Epithelial cell of proximal tubule (primary cell): ENCODE data around the gene ZNF331. TPM values are rescaled to one million over a fixed set of nuclear protein-coding genes. Genes with fewer than 3 reads are reported as not detected.

Experiments
- DNase-seq: peaks from one replicate; pipeline ENCODE4 v3.0.0-alpha.2; 2011; ENCODE audit warnings: low read depth
- H3K4me3 ChIP-seq: 2 replicates; pipeline ENCODE4 v1.5.1; 2011; ENCODE audit warnings: low read depth, mild to moderate bottlenecking, low read length
- total RNA-seq: library from RNA; depleted of rRNA; stranded (reverse); fragments of >200 nt; gene quantifications from 2 replicates; pipeline ENCODE4 v1.2.3, GENCODE V29; 2015
- TF ChIP-seq, protein P1 (sequence below): conservative IDR thresholded peaks from 2 replicates; pipeline ENCODE4 v1.5.1; 2012; ENCODE audit warnings: low read depth, mild to moderate bottlenecking, low read length

The ZNF331 gene
- total RNA-seq, 1 donor from 2014 or later: 6.1 TPM

- TF ChIP-seq, protein P1, sequence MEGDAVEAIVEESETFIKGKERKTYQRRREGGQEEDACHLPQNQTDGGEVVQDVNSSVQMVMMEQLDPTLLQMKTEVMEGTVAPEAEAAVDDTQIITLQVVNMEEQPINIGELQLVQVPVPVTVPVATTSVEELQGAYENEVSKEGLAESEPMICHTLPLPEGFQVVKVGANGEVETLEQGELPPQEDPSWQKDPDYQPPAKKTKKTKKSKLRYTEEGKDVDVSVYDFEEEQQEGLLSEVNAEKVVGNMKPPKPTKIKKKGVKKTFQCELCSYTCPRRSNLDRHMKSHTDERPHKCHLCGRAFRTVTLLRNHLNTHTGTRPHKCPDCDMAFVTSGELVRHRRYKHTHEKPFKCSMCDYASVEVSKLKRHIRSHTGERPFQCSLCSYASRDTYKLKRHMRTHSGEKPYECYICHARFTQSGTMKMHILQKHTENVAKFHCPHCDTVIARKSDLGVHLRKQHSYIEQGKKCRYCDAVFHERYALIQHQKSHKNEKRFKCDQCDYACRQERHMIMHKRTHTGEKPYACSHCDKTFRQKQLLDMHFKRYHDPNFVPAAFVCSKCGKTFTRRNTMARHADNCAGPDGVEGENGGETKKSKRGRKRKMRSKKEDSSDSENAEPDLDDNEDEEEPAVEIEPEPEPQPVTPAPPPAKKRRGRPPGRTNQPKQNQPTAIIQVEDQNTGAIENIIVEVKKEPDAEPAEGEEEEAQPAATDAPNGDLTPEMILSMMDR: no peak
- no peak overlapping the region for H3K4me3 ChIP-seq
- no peak for DNase-seq
Observed at GRCh38 chr19:53577968-53578367, 40.0 kb downstream of the ZNF331 start.

DNA sequence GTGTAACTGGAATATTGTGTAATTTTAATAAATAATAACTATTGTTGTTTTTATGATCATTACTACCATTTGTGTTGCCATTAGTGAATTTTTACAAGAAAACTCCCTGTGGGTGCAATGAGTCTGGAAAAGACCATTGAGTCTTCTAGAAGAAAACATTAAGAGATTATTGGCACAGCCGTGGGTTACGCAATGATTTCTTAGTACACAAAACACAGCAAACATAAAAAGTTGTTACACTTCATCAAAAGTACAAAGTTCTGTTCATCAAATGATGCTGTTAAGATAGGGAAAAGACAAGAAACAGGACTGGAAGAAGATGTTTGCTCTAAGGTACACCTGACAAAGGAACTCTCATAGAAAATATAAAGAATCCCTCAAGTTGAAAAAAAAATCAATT is 41.6 kb downstream of the ZNF331 start:
- TF ChIP-seq, protein P1: no peak
- H3K4me3 ChIP-seq: no peak overlapping the region
- DNase-seq: no peak

DNA sequence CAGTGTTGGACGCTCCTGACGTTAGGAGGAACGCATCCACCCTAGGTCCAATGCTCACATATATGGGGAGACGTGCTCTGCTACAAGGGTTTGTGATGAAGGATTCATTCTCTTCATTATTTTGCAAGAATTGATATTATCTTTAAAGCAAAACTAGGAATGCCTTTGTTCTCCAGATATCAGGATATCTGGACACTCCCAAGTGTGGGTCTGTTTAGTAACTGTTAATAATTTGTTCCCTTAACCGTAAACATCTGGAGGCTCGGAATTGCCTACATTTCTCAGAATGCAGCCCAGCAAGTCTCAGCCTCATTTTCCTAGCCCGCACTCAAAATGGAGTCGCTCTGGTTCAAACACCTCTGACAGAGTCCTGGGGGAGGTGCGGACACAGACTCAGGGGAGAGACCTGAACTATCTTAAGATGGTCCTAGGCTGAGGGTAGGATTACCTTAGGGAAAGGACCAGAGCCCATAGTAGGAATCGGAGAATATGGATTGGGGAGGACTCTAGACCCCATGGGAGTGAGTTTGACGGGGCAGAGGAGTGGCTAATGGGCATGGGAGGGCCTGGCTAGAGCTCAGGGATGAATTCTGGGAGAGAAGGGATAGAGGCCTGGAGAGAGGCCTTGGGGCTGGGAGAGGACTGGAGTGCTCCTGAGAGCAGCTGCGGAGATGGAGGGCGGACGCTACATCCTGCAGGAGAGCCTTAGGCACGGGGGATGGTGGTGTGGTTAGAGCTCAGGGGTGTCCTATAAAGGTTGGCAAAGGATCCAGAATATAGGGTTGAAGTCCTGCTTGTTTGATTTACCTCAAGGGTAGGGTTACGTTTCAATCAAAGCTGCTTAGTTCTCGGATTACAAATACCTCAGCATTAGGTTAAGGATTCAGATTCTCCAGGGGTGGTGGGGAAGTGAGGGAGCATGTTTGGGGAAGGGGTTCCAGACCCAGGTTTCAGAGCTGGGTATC is 43.2 kb downstream of the ZNF331 start:
- DNase-seq: no peak

DNA sequence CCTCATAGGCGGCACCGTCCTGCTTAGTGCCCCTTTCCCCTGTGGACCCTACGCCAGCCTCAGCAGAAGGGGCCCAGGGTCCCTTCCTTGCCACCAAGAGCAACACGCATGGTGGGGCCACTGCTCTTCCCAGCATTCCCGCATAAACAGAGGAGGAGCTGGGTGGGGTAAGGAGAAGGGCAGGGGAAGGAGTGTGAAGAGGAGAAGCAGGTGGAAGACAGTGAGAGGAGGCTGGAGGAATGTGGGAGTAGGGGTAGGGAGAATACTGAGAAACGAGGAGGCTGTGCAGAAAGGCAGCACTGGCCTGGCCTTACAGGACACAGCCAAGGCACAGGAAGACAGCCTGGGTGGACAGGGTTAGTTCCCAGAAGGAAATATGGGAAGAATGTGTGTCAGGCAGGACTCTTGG is 43.9 kb downstream of the ZNF331 start:
- no peak for DNase-seq
- no peak overlapping the region for H3K4me3 ChIP-seq
- TF ChIP-seq, protein P1: no peak

More for the DNA sequence above, 43.2 kb downstream of the ZNF331 start:
- TF ChIP-seq, protein P1: no peak
- H3K4me3 ChIP-seq: no peak overlapping the region

- TF ChIP-seq, protein P1: no peak
- DNase-seq: no peak
- no peak overlapping the region for H3K4me3 ChIP-seq
Observed at GRCh38 chr19:53583181-53583580, 45.2 kb downstream of the ZNF331 start.

DNA sequence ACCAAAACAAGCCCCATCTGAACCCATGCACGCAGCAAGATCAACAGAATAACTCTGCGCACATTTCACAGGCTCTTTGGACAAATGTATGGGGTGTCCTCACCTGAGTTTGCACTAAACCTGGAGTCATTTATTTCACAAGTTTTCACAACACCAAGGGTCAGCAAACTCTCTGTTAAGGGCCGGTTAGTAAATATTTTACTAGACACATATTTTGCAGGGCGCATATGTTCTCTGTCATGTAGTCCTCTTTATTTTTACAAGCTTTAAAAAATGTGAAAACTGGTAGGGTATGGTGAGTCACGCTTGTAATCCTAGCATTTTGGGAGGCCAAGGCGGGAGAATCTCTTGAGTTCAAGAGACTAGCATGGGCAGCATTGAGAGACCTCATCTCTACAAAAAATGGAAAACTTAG is 48.3 kb downstream of the ZNF331 start:
- DNase-seq: no peak
- TF ChIP-seq, protein P1: no peak
- H3K4me3 ChIP-seq: no peak overlapping the region
